IMR-90 (cell line): Measurements from ENCODE around the gene RASSF10. TPM values are rescaled to one million over a fixed set of nuclear protein-coding genes. Genes with fewer than 3 reads are reported as not detected.

Experiments used
- ATAC-seq: fragments of 200-7000 bp; cut with Tn5 transposase; 2 replicates; pipeline ENCODE4 v1.9.1; 2020; ENCODE audit warnings: low read depth, mild to moderate bottlenecking, moderate library complexity
- BruUV-seq: library from RNA; stranded (reverse); fragments of 400-500 nt; replicated peaks from 2 replicates; lab custom pipeline; 2021; lab: Mats Ljungman, UMichigan
- CTCF ChIA-PET: fragments of 300-600 bp; formaldehyde crosslinking; extraction: SDS; loops from one replicate; lab custom pipeline; 2021; ENCODE audit warnings: antibody characterized with exemption; lab: Yijun Ruan, JAX
- POLR2A ChIA-PET: fragments of 300-600 bp; sonication (Branson Sonifier 250); formaldehyde crosslinking; loops from one replicate; lab custom pipeline; 2022; ENCODE audit warnings: antibody characterized with exemption; ENCODE audit not compliant: unreplicated experiment; lab: Charles Lee
- DNase-seq: peaks from one replicate; pipeline ENCODE4 v3.0.0; 2013
- H2AFZ ChIP-seq: replicated peaks from 2 replicates; pipeline ENCODE3; 2013; ENCODE audit warnings: low read length, mild to moderate bottlenecking; ENCODE audit not compliant: poor library complexity
- H2AK5ac ChIP-seq: 2 replicates; pipeline ENCODE4 v1.6.1; 2013; ENCODE audit warnings: low read depth, low read length, inconsistent platforms
- H2AK9ac ChIP-seq: replicated peaks from 2 replicates; pipeline ENCODE3; 2013; ENCODE audit warnings: mild to moderate bottlenecking, low read depth, low read length, moderate library complexity; ENCODE audit not compliant: poor library complexity
- H2BK120ac ChIP-seq: 2 replicates; pipeline ENCODE4 v1.6.1; 2013; ENCODE audit warnings: low read depth, low read length, inconsistent platforms
- H2BK15ac ChIP-seq: 3 replicates; pipeline ENCODE4 v1.6.1; 2013; ENCODE audit warnings: low read depth, low read length, inconsistent platforms
- H2BK20ac ChIP-seq: 2 replicates; pipeline ENCODE4 v1.6.1; 2013; ENCODE audit warnings: low read depth, mild to moderate bottlenecking, inconsistent platforms, low read length, moderate library complexity
- H2BK5ac ChIP-seq: 2 replicates; pipeline ENCODE4 v1.6.1; 2013; ENCODE audit warnings: mild to moderate bottlenecking, low read depth, low read length, inconsistent platforms; ENCODE audit not compliant: poor library complexity, severe bottlenecking
- H3K14ac ChIP-seq: replicated peaks from 2 replicates; pipeline ENCODE4 v1.6.1; 2013; ENCODE audit warnings: low read depth, low read length, inconsistent platforms
- H3K18ac ChIP-seq: 2 replicates; pipeline ENCODE4 v1.6.1; 2013; ENCODE audit warnings: low read depth, low read length, control low read depth
- H3K23ac ChIP-seq: 2 replicates; pipeline ENCODE4 v1.6.1; 2013; ENCODE audit warnings: low read depth, low read length, inconsistent platforms
- H3K27ac ChIP-seq: 2 replicates; pipeline ENCODE4 v1.5.1; 2013; ENCODE audit warnings: mild to moderate bottlenecking, control low read depth, low read length; ENCODE audit not compliant: insufficient read depth
- H3K27me3 ChIP-seq: 2 replicates; pipeline ENCODE4 v1.6.1; 2013; ENCODE audit warnings: low read length; ENCODE audit not compliant: control insufficient read depth, insufficient read depth
- H3K36me3 ChIP-seq: 2 replicates; pipeline ENCODE4 v1.6.1; 2013; ENCODE audit warnings: low read length, mixed read lengths; ENCODE audit not compliant: control insufficient read depth, insufficient read depth
- H3K4ac ChIP-seq: 2 replicates; pipeline ENCODE4 v1.6.1; 2013; ENCODE audit warnings: low read depth, low read length, inconsistent platforms
- H3K4me1 ChIP-seq: 2 replicates; pipeline ENCODE4 v1.6.1; 2013; ENCODE audit warnings: low read length, mixed read lengths; ENCODE audit not compliant: control insufficient read depth, insufficient read depth
- H3K4me2 ChIP-seq: 2 replicates; pipeline ENCODE4 v1.6.1; 2013; ENCODE audit warnings: low read depth, mild to moderate bottlenecking, control low read depth, low read length, moderate library complexity
- H3K4me3 ChIP-seq: 2 replicates; pipeline ENCODE4 v1.5.1; 2013; ENCODE audit warnings: low read depth, mild to moderate bottlenecking, control low read depth, low read length, moderate library complexity; ENCODE audit not compliant: insufficient read depth
- H3K56ac ChIP-seq: 2 replicates; pipeline ENCODE4 v1.6.1; 2013; ENCODE audit warnings: low read length, inconsistent platforms; ENCODE audit not compliant: insufficient read depth; ENCODE audit errors: extremely low read depth
- H3K79me1 ChIP-seq, 2 experiments: 2 replicates each; pipeline ENCODE4 v1.6.1; 2013; ENCODE audit warnings: low read length in 2 of 2, inconsistent platforms in 1 of 2, low read depth in 1 of 2
- H3K9ac ChIP-seq: 2 replicates; pipeline ENCODE4 v1.6.1; 2013; ENCODE audit warnings: low read depth, low read length, control low read depth
- H3K9me1 ChIP-seq: 2 replicates; pipeline ENCODE4 v1.6.1; 2013; ENCODE audit warnings: low read length, inconsistent platforms; ENCODE audit not compliant: insufficient read depth
- H3K9me3 ChIP-seq: 2 replicates; pipeline ENCODE4 v1.6.1; 2013; ENCODE audit warnings: low read length; ENCODE audit not compliant: control insufficient read depth, insufficient read depth
- H4K20me1 ChIP-seq: 2 replicates; pipeline ENCODE4 v1.6.1; 2013; ENCODE audit warnings: low read length, inconsistent platforms; ENCODE audit not compliant: insufficient read depth
- H4K5ac ChIP-seq: 2 replicates; pipeline ENCODE4 v1.6.1; 2013; ENCODE audit warnings: mild to moderate bottlenecking, low read depth, low read length, control low read depth
- H4K8ac ChIP-seq, 2 experiments: 2 replicates each; pipeline ENCODE4 v1.6.1; 2013; ENCODE audit warnings: low read depth in 2 of 2, low read length in 2 of 2, control low read depth in 1 of 2, inconsistent platforms in 1 of 2
- H4K91ac ChIP-seq: 2 replicates; pipeline ENCODE4 v1.6.1; 2013; ENCODE audit warnings: low read depth, low read length, inconsistent platforms; ENCODE audit not compliant: insufficient read depth
- BHLHE40 ChIP-seq: fragments of 150-350 bp; IDR thresholded peaks from 2 replicates; pipeline ENCODE4 v1.6.1; 2016; ENCODE audit warnings: mild to moderate bottlenecking, low read depth, low read length
- CHD1 ChIP-seq: IDR thresholded peaks from 2 replicates; pipeline ENCODE4 v1.6.1; 2012; ENCODE audit warnings: low read depth, low read length, improper control_type of control experiment
- POLR2A ChIP-seq: IDR thresholded peaks from 2 replicates; pipeline ENCODE4 v1.6.1; 2012; ENCODE audit warnings: mild to moderate bottlenecking, low read depth, low read length
- RCOR1 ChIP-seq: IDR thresholded peaks from 2 replicates; pipeline ENCODE4 v1.6.1; 2012; ENCODE audit warnings: mild to moderate bottlenecking, low read length, improper control_type of control experiment; ENCODE audit not compliant: insufficient replicate concordance
- WGBS, 2 experiments: methylation state at CpG; one replicate each; pipeline versions ENCODE4 v1.1.5 to v1.1.7; 2013; ENCODE audit warnings: missing lambda C conversion rate in 2 of 2; ENCODE audit not compliant: insufficient read length in 1 of 2; ENCODE audit errors: extremely low coverage in 2 of 2; 5-methylcytosine and 5-hydroxymethylcytosine counted together
- dilution Hi-C: fragments of 300-500 bp; cut with HindIII; formaldehyde crosslinking; loops from one replicate; pipeline ENCODE4 v1.14.3; 2018; ENCODE audit warnings: low sequenced_read_pairs; ENCODE audit not compliant: unreplicated experiment
- in situ Hi-C: fragments of 300-500 bp; cut with MboI; formaldehyde crosslinking; loops from 3 replicates; pipeline ENCODE4 v1.14.3; 2019; ENCODE audit warnings: low sequenced_read_pairs, inconsistent platforms, mixed read lengths
- intact Hi-C: fragments of 100-400 bp; cut with micrococcal nuclease; formaldehyde crosslinking; loops from 2 replicates; pipeline ENCODE4 v1.10.0; 2022
- polyA plus RNA-seq, 3 experiments: library from polyadenylated mRNA; depleted of rRNA; stranded (reverse); fragments of >200 nt; gene quantifications; 2 replicates each; pipeline ENCODE4 v1.2.3, GENCODE V29; 2012; ENCODE audit warnings: low replicate concordance in 1 of 3
- total RNA-seq: library from RNA; depleted of rRNA; stranded (reverse); fragments of >200 nt; gene quantifications from 2 replicates; pipeline ENCODE4 v1.2.3, GENCODE V29; 2012

RASSF10 gene
- total and polyA plus RNA-seq, 2 of the 4 experiments (the other 2 are of a cell fraction): not detected

GRCh38 chr11:13051257-13051656, 42.1 kb downstream of the RASSF10 start:
- Histone ChIP-seq H2BK15ac (no peak overlapping the region), H3K36me3 (no peaks in the 10 kb centered on the region), H3K9ac (no peak overlapping the region), H3K23ac (no peak overlapping the region), H3K4ac (no peak overlapping the region), H3K4me1 (no peaks in the 10 kb centered on the region), H2AFZ (no peak overlapping the region), H4K8ac (no peak overlapping the region), H3K4me2 (no peak overlapping the region), H3K56ac (no peak overlapping the region), H2BK20ac (no peak overlapping the region), H4K91ac (no peak overlapping the region), H2BK5ac (no peak overlapping the region), H3K27me3 (peaks cover 40% of the 10 kb centered on the region), H3K27ac (no peak overlapping the region), H2AK5ac (no peak overlapping the region), H2BK120ac (no peak overlapping the region), H3K9me1 (no peaks in the 10 kb centered on the region), H3K18ac (no peak overlapping the region), H4K5ac (no peak overlapping the region), H3K79me1 (no peaks in the 10 kb centered on the region), H3K4me3 (no peak overlapping the region), H2AK9ac (no peak overlapping the region), H3K9me3 (peaks cover 2% of the 10 kb centered on the region; the same call in 1 of the 2 replicates), H3K14ac (no peak overlapping the region), H4K20me1 (no peaks in the 10 kb centered on the region)
- TF ChIP-seq BHLHE40 (no peak), RCOR1 (no peak), POLR2A (no peak), CHD1 (no peak)
- in situ Hi-C loops: no loop called here
- ChIA-PET CTCF (no interaction called here), POLR2A (no interaction called here)
- ATAC-seq (no peak), DNase-seq (no peak)
- intact Hi-C loops: no loop called here
- dilution Hi-C loops: no loop called here
- no TSS peak for BruUV-seq
- WGBS, 2 experiments: no CpG with 5 or more reads among the region's 2 CpGs
